ENCODE results near the gene TSPAN18. TPM values are rescaled to one million over a fixed set of nuclear protein-coding genes. Genes with fewer than 3 reads are reported as not detected.
A peak's percentile ranks its signal among the peaks of the same experiment; 100 is the strongest.

TSPAN18 gene
- total and polyA plus RNA-seq, 2 experiments from 2014 or later = 6.0 to 10.6 TPM

GRCh38 chr11:44926036-44926435 lies 199.3 kb downstream of the TSPAN18 start (continued):
- TF ChIP-seq, protein P1, sequence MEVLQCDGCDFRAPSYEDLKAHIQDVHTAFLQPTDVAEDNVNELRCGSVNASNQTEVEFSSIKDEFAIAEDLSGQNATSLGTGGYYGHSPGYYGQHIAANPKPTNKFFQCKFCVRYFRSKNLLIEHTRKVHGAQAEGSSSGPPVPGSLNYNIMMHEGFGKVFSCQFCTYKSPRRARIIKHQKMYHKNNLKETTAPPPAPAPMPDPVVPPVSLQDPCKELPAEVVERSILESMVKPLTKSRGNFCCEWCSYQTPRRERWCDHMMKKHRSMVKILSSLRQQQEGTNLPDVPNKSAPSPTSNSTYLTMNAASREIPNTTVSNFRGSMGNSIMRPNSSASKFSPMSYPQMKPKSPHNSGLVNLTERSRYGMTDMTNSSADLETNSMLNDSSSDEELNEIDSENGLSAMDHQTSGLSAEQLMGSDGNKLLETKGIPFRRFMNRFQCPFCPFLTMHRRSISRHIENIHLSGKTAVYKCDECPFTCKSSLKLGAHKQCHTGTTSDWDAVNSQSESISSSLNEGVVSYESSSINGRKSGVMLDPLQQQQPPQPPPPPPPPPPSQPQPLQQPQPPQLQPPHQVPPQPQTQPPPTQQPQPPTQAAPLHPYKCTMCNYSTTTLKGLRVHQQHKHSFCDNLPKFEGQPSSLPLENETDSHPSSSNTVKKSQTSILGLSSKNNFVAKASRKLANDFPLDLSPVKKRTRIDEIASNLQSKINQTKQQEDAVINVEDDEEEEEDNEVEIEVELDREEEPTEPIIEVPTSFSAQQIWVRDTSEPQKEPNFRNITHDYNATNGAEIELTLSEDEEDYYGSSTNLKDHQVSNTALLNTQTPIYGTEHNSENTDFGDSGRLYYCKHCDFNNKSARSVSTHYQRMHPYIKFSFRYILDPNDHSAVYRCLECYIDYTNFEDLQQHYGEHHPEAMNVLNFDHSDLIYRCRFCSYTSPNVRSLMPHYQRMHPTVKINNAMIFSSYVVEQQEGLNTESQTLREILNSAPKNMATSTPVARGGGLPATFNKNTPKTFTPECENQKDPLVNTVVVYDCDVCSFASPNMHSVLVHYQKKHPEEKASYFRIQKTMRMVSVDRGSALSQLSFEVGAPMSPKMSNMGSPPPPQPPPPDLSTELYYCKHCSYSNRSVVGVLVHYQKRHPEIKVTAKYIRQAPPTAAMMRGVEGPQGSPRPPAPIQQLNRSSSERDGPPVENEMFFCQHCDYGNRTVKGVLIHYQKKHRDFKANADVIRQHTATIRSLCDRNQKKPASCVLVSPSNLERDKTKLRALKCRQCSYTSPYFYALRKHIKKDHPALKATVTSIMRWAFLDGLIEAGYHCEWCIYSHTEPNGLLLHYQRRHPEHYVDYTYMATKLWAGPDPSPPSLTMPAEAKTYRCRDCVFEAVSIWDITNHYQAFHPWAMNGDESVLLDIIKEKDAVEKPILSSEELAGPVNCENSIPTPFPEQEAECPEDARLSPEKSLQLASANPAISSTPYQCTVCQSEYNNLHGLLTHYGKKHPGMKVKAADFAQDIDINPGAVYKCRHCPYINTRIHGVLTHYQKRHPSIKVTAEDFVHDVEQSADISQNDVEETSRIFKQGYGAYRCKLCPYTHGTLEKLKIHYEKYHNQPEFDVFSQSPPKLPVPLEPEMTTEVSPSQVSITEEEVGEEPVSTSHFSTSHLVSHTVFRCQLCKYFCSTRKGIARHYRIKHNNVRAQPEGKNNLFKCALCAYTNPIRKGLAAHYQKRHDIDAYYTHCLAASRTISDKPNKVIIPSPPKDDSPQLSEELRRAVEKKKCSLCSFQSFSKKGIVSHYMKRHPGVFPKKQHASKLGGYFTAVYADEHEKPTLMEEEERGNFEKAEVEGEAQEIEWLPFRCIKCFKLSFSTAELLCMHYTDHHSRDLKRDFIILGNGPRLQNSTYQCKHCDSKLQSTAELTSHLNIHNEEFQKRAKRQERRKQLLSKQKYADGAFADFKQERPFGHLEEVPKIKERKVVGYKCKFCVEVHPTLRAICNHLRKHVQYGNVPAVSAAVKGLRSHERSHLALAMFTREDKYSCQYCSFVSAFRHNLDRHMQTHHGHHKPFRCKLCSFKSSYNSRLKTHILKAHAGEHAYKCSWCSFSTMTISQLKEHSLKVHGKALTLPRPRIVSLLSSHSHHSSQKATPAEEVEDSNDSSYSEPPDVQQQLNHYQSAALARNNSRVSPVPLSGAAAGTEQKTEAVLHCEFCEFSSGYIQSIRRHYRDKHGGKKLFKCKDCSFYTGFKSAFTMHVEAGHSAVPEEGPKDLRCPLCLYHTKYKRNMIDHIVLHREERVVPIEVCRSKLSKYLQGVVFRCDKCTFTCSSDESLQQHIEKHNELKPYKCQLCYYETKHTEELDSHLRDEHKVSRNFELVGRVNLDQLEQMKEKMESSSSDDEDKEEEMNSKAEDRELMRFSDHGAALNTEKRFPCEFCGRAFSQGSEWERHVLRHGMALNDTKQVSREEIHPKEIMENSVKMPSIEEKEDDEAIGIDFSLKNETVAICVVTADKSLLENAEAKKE (CRISPR knock-in tag; IDR thresholded peaks at IDR 0.05) = no peak

DNA sequence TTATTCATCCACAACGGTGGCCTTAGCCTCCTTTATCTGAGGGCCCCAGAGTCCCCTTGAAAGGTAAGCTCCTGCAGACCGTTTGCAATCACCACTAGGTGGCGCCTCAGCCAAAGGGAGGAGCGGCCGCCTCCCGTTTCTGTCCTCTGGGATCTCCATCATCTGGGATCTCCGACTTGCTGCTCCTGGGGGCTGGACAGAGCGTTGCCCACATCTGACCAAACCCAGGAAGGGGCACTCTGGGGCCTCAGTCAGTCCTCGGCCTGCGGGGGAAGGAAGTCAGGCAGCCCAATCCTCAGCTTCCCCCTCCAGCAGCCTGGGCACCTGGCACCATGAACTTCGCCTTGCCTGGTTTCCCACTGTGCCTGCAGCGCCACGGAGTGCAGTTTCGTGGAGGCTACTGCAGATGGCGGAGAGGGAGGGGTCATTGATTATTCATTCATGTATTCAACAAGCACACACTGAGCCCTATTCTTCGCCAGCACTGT lies 200.5 kb downstream of the TSPAN18 start:
- DNase-seq (ENCODE audit: low spot score) (peak; percentile 96), ATAC-seq (peak; percentile 70)
- Mint-ChIP-seq H3K27me3 (ENCODE audit: insufficient read depth, low read depth, poor library complexity) (peaks cover 30% of the 10 kb centered on the region), H3K36me3 (ENCODE audit: low read depth) (peaks cover 9% of the 10 kb centered on the region; the same call in 1 of the 3 replicates), H3K4me1 (peaks cover 38% of the 10 kb centered on the region), H3K4me3 (no peak overlapping the region), H3K9me3 (no peaks in the 10 kb centered on the region), H3K27ac (no peak overlapping the region)
- H3K4me1 ChIP-seq (ENCODE audit: insufficient read depth) = peaks cover 16% of the 10 kb centered on the region
- H3K9me2 ChIP-seq (ENCODE audit: insufficient read depth) = no peaks in the 10 kb centered on the region
- H4K20me1 ChIP-seq (replicated peaks; ENCODE audit: insufficient read depth) = no peaks in the 10 kb centered on the region
- no peak overlapping the region for H2AFZ ChIP-seq
- no peaks in the 10 kb centered on the region for H3F3A ChIP-seq (replicated peaks; ENCODE audit: low read depth)
- TF ChIP-seq REST (IDR thresholded peaks at IDR 0.05; ENCODE audit: unreplicated experiment) = no peak
- TF ChIP-seq, protein P2, sequence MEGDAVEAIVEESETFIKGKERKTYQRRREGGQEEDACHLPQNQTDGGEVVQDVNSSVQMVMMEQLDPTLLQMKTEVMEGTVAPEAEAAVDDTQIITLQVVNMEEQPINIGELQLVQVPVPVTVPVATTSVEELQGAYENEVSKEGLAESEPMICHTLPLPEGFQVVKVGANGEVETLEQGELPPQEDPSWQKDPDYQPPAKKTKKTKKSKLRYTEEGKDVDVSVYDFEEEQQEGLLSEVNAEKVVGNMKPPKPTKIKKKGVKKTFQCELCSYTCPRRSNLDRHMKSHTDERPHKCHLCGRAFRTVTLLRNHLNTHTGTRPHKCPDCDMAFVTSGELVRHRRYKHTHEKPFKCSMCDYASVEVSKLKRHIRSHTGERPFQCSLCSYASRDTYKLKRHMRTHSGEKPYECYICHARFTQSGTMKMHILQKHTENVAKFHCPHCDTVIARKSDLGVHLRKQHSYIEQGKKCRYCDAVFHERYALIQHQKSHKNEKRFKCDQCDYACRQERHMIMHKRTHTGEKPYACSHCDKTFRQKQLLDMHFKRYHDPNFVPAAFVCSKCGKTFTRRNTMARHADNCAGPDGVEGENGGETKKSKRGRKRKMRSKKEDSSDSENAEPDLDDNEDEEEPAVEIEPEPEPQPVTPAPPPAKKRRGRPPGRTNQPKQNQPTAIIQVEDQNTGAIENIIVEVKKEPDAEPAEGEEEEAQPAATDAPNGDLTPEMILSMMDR (conservative IDR thresholded peaks at IDR 0.05; ENCODE audit: low read depth in 2 of 2) = peak; percentile 91 to 97
- H3K27me3 ChIP-seq (ENCODE audit: insufficient read depth) = no peaks in the 10 kb centered on the region
- H3K36me3 ChIP-seq (ENCODE audit: insufficient read depth) = no peaks in the 10 kb centered on the region
- no peaks in the 10 kb centered on the region for H3K79me2 ChIP-seq (replicated peaks; ENCODE audit: insufficient read depth)
- H3K4me3 ChIP-seq = no peak overlapping the region
- no peak overlapping the region for H3K27ac ChIP-seq (ENCODE audit: low read depth)
- H3K4me2 ChIP-seq = no peak overlapping the region

Measured in GM23338 (cell line).